Mucosa of descending colon (tissue), 3 donors: ENCODE data around the gene PXYLP1. TPM values are rescaled to one million over a fixed set of nuclear protein-coding genes. Genes with fewer than 3 reads are reported as not detected.

Experiments used
- ATAC-seq: fragments of 200-7000 bp; cut with Tn5 transposase; one replicate; pipeline ENCODE4 v1.9.1; 2020; ENCODE audit warnings: mild to moderate bottlenecking, moderate library complexity
- DNase-seq, 3 donors: peaks; one replicate each; pipeline ENCODE4 v3.0.0-alpha.2; 2020
- H3K36me3 ChIP-seq: fragments of 200-600 bp; one replicate; pipeline ENCODE4 v1.8.0; 2021; ENCODE audit warnings: low read depth, mild to moderate bottlenecking
- H3K4me1 ChIP-seq: fragments of 200-600 bp; one replicate; pipeline ENCODE4 v1.8.0; 2021; ENCODE audit warnings: low read depth, mild to moderate bottlenecking
- H3K4me3 ChIP-seq: fragments of 200-600 bp; one replicate; pipeline ENCODE4 v1.8.0; 2021; ENCODE audit warnings: mild to moderate bottlenecking
- H3K9me3 ChIP-seq: fragments of 200-600 bp; one replicate; pipeline ENCODE4 v1.8.0; 2021; ENCODE audit warnings: mild to moderate bottlenecking
- intact Hi-C, 2 donors: fragments of 100-400 bp; cut with DNase I in 1 of 2; cut with micrococcal nuclease in 1 of 2; formaldehyde crosslinking; loops; one replicate each; pipeline versions ENCODE4 v1.11.0 to v1.11.1; 2022; cut with DNase I, micrococcal nuclease
- total RNA-seq, 3 donors: library from RNA; stranded (reverse); fragmentation: NEBNext Ultra II Directional in 2 of 3; extraction: Animal tissue kit (Norgen Biotek cat#: 25700) in 2 of 3; gene quantifications; one replicate each; pipeline versions ENCODE4 v1.2.1 to v1.2.4, GENCODE V29; 2021 to 2023
- TF ChIP-seq, protein P1 (sequence below): fragments of 200-600 bp; IDR thresholded peaks from one replicate; pipeline ENCODE4 v1.8.0; 2022; ENCODE audit warnings: antibody characterized with exemption, mild to moderate bottlenecking
- donor health status: DM: no; HTN: no; CAD: no; lungs with moderate emphysema.
- donor health status: DM: no; HTN: no; CAD: no.
- donor health status: DM: no; HTN: yes; CAD: no.

Gene PXYLP1
- total RNA-seq, 3 donors from 2014 or later, result 9.9 to 13.7 (median 10.5) TPM

DNA sequence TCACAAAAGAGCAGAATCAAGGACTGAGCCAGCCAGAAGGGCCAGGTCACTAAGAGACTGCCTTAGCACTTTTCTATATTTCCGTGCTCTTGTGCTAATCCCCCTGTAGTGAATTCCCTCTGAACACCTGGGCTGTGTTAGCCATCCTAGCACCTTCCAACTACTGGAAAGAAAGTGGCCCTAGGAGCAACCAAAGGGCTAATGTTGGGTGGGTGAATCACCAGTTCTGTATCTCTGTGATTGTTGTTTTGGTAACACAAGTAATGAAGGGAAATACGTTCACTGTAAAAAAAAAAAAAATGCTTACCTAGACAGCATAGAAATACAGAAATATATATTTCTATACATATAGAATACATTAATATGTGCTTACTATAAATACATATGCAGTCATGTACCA lies 43.9 kb downstream of the PXYLP1 start:
- Histone ChIP-seq H3K4me3 (no peak overlapping the region), H3K36me3 (no peaks in the 10 kb centered on the region), H3K4me1 (no peaks in the 10 kb centered on the region), H3K9me3 (no peaks in the 10 kb centered on the region)
- TF ChIP-seq, protein P1, sequence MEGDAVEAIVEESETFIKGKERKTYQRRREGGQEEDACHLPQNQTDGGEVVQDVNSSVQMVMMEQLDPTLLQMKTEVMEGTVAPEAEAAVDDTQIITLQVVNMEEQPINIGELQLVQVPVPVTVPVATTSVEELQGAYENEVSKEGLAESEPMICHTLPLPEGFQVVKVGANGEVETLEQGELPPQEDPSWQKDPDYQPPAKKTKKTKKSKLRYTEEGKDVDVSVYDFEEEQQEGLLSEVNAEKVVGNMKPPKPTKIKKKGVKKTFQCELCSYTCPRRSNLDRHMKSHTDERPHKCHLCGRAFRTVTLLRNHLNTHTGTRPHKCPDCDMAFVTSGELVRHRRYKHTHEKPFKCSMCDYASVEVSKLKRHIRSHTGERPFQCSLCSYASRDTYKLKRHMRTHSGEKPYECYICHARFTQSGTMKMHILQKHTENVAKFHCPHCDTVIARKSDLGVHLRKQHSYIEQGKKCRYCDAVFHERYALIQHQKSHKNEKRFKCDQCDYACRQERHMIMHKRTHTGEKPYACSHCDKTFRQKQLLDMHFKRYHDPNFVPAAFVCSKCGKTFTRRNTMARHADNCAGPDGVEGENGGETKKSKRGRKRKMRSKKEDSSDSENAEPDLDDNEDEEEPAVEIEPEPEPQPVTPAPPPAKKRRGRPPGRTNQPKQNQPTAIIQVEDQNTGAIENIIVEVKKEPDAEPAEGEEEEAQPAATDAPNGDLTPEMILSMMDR, result no peak
- ATAC-seq (no peak), DNase-seq (no peak)
- intact Hi-C loops, result no loop called here

DNA sequence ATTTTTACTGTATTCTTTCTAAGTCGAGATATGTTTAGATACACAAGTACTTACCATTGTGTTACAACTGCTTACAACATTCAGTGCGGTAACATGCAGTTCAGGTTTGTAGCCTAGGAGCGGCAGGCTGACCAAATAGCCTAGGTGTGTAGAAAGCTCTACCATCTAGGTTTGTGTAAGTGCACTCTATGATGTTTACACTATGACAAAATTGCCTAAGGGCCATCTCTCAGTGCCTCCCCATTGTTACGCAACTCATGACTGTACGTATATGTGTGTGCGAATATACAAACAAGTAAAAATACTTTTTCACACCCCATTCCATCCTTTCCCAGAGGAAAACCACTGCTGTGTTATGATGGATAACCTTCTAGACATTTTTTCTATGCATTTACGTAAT lies 44.3 kb downstream of the PXYLP1 start:
- TF ChIP-seq, protein P1, result no peak
- Histone ChIP-seq H3K4me1 (no peaks in the 10 kb centered on the region), H3K4me3 (no peak overlapping the region), H3K36me3 (no peaks in the 10 kb centered on the region), H3K9me3 (no peaks in the 10 kb centered on the region)
- DNase-seq (no peak), ATAC-seq (no peak)
- intact Hi-C loops, result no loop called here

DNA sequence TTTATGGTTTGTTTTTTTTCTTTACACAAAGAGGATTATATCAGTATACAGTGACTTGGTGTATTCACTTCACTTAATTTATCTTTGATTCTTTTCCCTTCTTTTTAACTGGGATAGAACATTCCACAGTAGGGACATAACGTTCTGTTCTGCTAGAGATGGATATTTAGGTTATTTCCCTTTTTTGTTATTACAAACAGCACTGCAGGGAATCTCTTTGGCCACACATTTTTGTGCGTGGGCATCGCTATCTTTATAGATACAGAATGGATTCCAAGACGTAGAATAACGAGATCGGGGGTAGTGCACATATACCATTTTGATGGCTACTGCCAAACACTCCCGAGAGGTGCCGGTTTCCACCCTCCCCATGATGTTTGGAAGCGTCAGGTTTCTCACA lies 44.8 kb downstream of the PXYLP1 start:
- TF ChIP-seq, protein P1, result no peak
- no peak overlapping the region for H3K4me3 ChIP-seq
- H3K36me3 ChIP-seq, result no peaks in the 10 kb centered on the region
- intact Hi-C loops, result no loop called here
- ATAC-seq (no peak), DNase-seq (no peak)
- H3K4me1 ChIP-seq, result no peaks in the 10 kb centered on the region
- H3K9me3 ChIP-seq, result no peaks in the 10 kb centered on the region

DNA sequence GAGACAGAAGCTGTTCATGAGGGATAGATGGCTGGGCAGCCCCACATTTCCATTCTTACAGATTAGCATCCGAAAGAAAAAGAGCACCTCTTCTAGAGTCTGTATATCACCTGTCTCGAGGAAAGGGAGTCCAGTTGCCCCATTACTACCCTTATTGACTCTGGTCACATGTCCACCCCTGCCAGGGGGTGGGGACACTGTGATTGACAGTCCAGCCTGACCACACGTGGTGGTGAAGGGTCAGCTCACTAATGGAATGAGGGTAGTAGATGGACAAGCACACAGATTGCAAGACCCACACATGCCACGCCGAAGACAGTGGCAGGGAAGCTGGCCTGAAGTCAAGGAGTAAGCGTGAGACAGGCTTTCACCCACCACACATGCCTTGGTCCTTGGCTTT lies 45.8 kb downstream of the PXYLP1 start:
- H3K9me3 ChIP-seq, result no peaks in the 10 kb centered on the region
- no peaks in the 10 kb centered on the region for H3K36me3 ChIP-seq
- no peak for ATAC-seq
- TF ChIP-seq, protein P1, result no peak
- DNase-seq, result no peak
- intact Hi-C loops, result no loop called here
- no peak overlapping the region for H3K4me3 ChIP-seq
- no peaks in the 10 kb centered on the region for H3K4me1 ChIP-seq

DNA sequence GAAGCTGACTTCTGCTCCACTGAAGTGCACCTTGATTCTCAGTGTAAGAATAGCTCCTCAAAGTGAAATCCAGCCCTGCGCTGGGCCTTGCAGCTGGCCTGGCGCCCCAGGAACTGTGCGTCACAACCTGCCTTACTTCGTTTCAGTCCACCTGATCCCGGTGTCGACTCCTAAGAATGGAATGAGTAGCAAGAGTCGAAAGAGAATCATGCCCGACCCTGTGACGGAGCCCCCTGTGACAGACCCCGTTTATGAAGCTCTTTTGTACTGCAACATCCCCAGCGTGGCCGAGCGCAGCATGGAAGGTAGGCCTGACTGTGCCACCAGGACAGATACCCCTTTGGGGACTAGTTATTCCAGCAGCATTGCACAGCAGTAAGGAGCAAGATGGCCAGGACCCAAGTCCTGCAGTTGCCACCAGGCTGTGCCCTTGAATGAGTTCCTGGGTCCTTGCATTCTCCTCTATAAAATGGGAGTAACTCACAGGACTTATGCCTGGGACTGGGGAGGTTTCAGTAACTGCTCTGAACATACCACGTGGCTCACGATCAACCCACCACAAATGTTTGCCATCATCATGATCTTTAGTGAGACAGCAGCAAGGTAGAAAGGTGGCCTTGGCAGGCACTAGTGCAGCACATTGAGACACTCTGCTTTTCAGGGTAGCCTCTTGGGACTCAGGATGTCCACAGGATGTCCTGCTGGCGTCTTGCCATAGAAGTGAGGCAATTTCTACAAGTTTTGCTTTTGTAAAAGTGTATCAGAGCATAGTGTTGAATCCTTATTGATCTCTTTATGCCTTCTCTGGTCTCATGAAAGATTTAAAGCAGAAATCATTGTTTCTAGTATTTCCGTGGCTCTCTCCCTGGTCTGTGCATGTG lies 46.8 kb downstream of the PXYLP1 start:
- TF ChIP-seq, protein P1, result no peak
- intact Hi-C loops, result no loop called here

More for the DNA sequence above, 46.8 kb downstream of the PXYLP1 start:
- Histone ChIP-seq H3K9me3 (no peaks in the 10 kb centered on the region), H3K36me3 (no peaks in the 10 kb centered on the region), H3K4me1 (no peaks in the 10 kb centered on the region), H3K4me3 (no peak overlapping the region)
- DNase-seq, result no peak
- no peak for ATAC-seq
